SK-N-SH (cell line): Measurements from ENCODE around the gene CCDC60. TPM values are rescaled to one million over a fixed set of nuclear protein-coding genes. Genes with fewer than 3 reads are reported as not detected.

Experiments
- CTCF ChIA-PET: fragments of 300-600, 350-600 bp; formaldehyde crosslinking; extraction: SDS; loops from one replicate; lab custom pipeline; 2021; lab: Yijun Ruan, JAX
- POLR2A ChIA-PET: fragments of 350-600 bp; sonication (Branson Sonifier 250); formaldehyde crosslinking; extraction: SDS; loops from one replicate; lab custom pipeline; 2020; ENCODE audit warnings: antibody characterized with exemption, inconsistent platforms; lab: Yijun Ruan, JAX
- DNase-seq: peaks from one replicate; pipeline ENCODE4 v3.0.0; 2012
- H2AFZ ChIP-seq: fragments of 200-600 bp; sonication (generic); 2 replicates; pipeline ENCODE4 v1.8.1; 2016; ENCODE audit warnings: antibody characterized with exemption, mild to moderate bottlenecking, low read depth
- H3F3A ChIP-seq: fragments of 200-600 bp; sonication (generic); replicated peaks from 2 replicates; pipeline ENCODE3; 2016; ENCODE audit warnings: antibody characterized with exemption, mild to moderate bottlenecking; ENCODE audit not compliant: insufficient read depth
- H3K27ac ChIP-seq, 2 experiments: fragments of 200-500 bp in 1 of 2; fragments of 200-600 bp in 1 of 2; sonication (Bioruptor generic) in 1 of 2; sonication (generic), shearing (Covaris generic) in 1 of 2; 2 replicates each; pipeline versions ENCODE4 v1.5.1 to v1.6.1; 2014 to 2016; ENCODE audit warnings: low read depth in 2 of 2, inconsistent platforms in 1 of 2, low read length in 1 of 2, mild to moderate bottlenecking in 1 of 2, mixed read lengths in 1 of 2
- H3K27me3 ChIP-seq: fragments of 200-600 bp; sonication (generic), shearing (Covaris generic); 2 replicates; pipeline ENCODE4 v1.6.1; 2016; ENCODE audit warnings: mixed run types; ENCODE audit not compliant: insufficient read depth
- H3K36me3 ChIP-seq, 2 experiments: fragments of 200-500 bp in 1 of 2; fragments of 200-600 bp in 1 of 2; sonication (Bioruptor generic) in 1 of 2; sonication (generic) in 1 of 2; replicated peaks in 1 of 2; 2 replicates each; pipeline versions ENCODE3 to v1.5.1; 2014 to 2016; ENCODE audit warnings: low read length in 1 of 2, mild to moderate bottlenecking in 1 of 2; ENCODE audit not compliant: insufficient read depth in 2 of 2, control insufficient read depth in 1 of 2
- H3K4me1 ChIP-seq, 2 experiments: fragments of 200-500 bp in 1 of 2; fragments of 200-600 bp in 1 of 2; sonication (Bioruptor generic) in 1 of 2; sonication (generic), shearing (Covaris generic) in 1 of 2; 2 replicates each; pipeline versions ENCODE4 v1.5.1 to v1.6.1; 2014 to 2016; ENCODE audit warnings: low read depth in 1 of 2, low read length in 1 of 2, mixed run types in 1 of 2; ENCODE audit not compliant: insufficient read depth in 2 of 2, control insufficient read depth in 1 of 2
- H3K4me2 ChIP-seq: fragments of 200-600 bp; sonication (generic), shearing (Covaris generic); 2 replicates; pipeline ENCODE4 v1.6.1; 2017; ENCODE audit warnings: mixed run types
- H3K4me3 ChIP-seq, 2 experiments: fragments of 200-500 bp in 1 of 2; fragments of 200-600 bp in 1 of 2; sonication (Bioruptor generic) in 1 of 2; sonication (generic), shearing (Covaris generic) in 1 of 2; 2 replicates each; pipeline versions ENCODE4 v1.5.1 to v1.8.1; 2014 to 2016; ENCODE audit warnings: low read depth in 2 of 2, inconsistent platforms in 1 of 2, low read length in 1 of 2, mild to moderate bottlenecking in 1 of 2, mixed read lengths in 1 of 2, moderate library complexity in 1 of 2
- H3K79me2 ChIP-seq: fragments of 200-600 bp; sonication (generic); 2 replicates; pipeline ENCODE4 v1.8.1; 2017; ENCODE audit warnings: mild to moderate bottlenecking; ENCODE audit not compliant: insufficient read depth
- H3K9ac ChIP-seq: fragments of 200-600 bp; sonication (generic); 2 replicates; pipeline ENCODE4 v1.6.1; 2017; ENCODE audit warnings: mixed run types
- H3K9me2 ChIP-seq: fragments of 200-600 bp; sonication (generic); 2 replicates; pipeline ENCODE4 v1.6.1; 2017; ENCODE audit warnings: mixed run types
- H3K9me3 ChIP-seq: fragments of 200-600 bp; sonication (generic); 2 replicates; pipeline ENCODE4 v1.6.1; 2017; ENCODE audit warnings: mixed run types, mild to moderate bottlenecking, moderate library complexity
- H4K20me1 ChIP-seq: fragments of 200-600 bp; sonication (generic); 2 replicates; pipeline ENCODE4 v1.6.1; 2017; ENCODE audit warnings: mild to moderate bottlenecking, mixed run types; ENCODE audit not compliant: insufficient read depth
- EP300 ChIP-seq, 2 experiments: IDR thresholded peaks; 2 replicates each; pipeline versions ENCODE4 v1.4.0 to v1.6.1; 2012; ENCODE audit warnings: borderline replicate concordance in 1 of 2, low read depth in 1 of 2, low read length in 1 of 2
- FOXJ3 ChIP-seq: sonication (generic); formaldehyde crosslinking; IDR thresholded peaks from 2 replicates; pipeline ENCODE4 v1.5.1; 2020; ENCODE audit warnings: mild to moderate bottlenecking, missing genetic modification reagents
- FOXM1 ChIP-seq: IDR thresholded peaks from 2 replicates; pipeline ENCODE4 v1.4.0; 2012; ENCODE audit warnings: low read depth, mild to moderate bottlenecking
- JUND ChIP-seq: IDR thresholded peaks from 2 replicates; pipeline ENCODE4 v1.4.0; 2012
- MXI1 ChIP-seq: IDR thresholded peaks from 2 replicates; pipeline ENCODE4 v1.6.1; 2012; ENCODE audit warnings: mild to moderate bottlenecking, low read depth, low read length, improper control_type of control experiment
- PBX3 ChIP-seq: IDR thresholded peaks from 2 replicates; pipeline ENCODE4; 2012
- RAD21 ChIP-seq: IDR thresholded peaks from 2 replicates; pipeline ENCODE4 v1.6.1; 2012; ENCODE audit warnings: mild to moderate bottlenecking, low read length
- RCOR1 ChIP-seq: fragments of 150-350 bp; IDR thresholded peaks from 2 replicates; pipeline ENCODE4 v1.6.1; 2017; ENCODE audit warnings: antibody characterized with exemption, low read length
- WGBS: methylation state at CpG from one replicate; pipeline ENCODE4 v1.1.6; 2017; ENCODE audit warnings: low lambda C conversion rate; 5-methylcytosine and 5-hydroxymethylcytosine counted together
- polyA plus RNA-seq, 3 experiments: library from polyadenylated mRNA; depleted of rRNA; stranded (reverse); fragments of >200 nt; gene quantifications; 2 replicates each; pipeline ENCODE4 v1.2.3, GENCODE V29; 2012
- TF ChIP-seq, protein P1 (sequence below): fragments of 150-350 bp; IDR thresholded peaks from 2 replicates; pipeline ENCODE4 v1.6.1; 2017; ENCODE audit warnings: antibody characterized with exemption, low read length, low read depth, borderline replicate concordance
- TF ChIP-seq, protein P2 (sequence below): IDR thresholded peaks from 2 replicates; pipeline ENCODE4 v1.6.1; 2012; ENCODE audit warnings: mild to moderate bottlenecking, low read depth, low read length, moderate library complexity

The CCDC60 gene, protein sequence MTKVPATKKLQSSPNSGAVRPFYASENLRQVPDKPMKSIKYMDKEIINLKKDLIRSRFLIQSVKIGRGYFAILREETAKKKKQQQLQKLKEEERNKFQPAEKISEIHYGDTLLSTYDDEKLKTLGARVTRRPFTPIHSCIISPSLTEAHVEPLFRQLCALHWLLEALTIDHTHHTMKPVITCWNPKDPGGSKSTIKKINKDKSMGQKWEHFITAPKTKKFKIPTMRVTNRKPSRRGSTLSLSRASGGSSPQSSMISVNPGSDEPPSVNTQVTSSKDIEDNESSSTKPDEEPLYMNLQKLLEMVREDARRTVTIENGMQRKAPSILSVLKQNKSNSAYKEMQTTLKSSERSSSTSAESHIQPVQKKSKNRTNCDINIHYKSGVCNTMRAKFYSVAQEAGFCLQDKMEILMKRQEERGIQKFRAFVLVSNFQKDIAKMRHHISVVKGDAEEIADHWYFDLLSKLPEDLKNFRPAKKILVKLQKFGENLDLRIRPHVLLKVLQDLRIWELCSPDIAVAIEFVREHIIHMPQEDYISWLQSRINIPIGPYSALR
- not detected in 2 replicates for polyA plus RNA-seq (2012; rRNA removed)
- not detected in 2 replicates for polyA plus RNA-seq (2012; cell fraction: cytosol; rRNA removed)
- polyA plus RNA-seq (2012; cell fraction: nucleus; rRNA removed) = not detected in 2 replicates

DNA sequence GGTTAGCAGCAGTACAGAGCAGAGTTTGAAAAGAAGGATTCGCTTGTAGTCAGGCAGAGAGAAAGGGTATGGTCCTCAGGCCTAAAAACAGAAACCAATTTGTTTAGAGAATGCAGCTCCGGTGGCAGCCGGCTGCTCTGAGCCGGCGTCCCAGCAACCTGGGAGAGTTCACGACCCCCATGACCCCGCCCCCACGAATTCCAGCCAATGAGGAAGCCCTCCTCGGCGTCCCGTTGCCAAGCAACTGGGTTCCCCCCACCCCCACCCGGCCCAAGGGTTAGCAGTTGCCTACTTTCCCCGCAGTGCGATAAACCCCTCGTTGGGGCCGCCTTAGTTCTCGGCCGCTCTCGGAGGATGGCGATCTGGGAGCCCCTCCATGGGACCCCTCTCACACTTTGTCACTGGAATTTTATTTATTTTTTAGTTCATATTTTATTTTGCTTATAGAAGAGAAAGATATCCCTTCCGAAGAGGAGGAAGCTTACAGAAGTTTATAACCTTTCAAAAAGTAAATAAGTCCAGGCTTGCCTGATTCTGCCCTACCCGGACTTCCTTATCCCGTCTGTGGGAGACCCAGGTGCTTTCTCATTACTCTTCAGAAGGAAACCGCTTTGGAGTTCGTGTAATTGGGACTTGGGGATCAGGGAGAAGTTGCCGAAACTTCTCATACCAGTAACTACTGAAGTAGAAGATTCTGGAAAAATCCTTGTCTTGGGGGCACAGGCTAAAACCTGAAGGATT is at the start of gene CCDC60:
Gene CCDC60, plus strand, starts transcription at position 300 of the 741 bp plus-strand sequence. CDS start 448 bp downstream, outside the sequence.
- no peaks in the 10 kb centered on the region for H3K9me2 ChIP-seq

GRCh38 chr12:119288576-119288975 is 46.0 kb upstream of the CCDC60 start:
- H3F3A ChIP-seq = no peaks in the 10 kb centered on the region
- no peaks in the 10 kb centered on the region for H3K9me2 ChIP-seq
- DNase-seq = peak; percentile 78
- H3K4me1 ChIP-seq = peaks cover 0 to 28% of the 10 kb centered on the region in 2 experiments; a peak in 1 of 4 replicates
- no peak overlapping the region for H2AFZ ChIP-seq
- no peaks in the 10 kb centered on the region for H4K20me1 ChIP-seq
- no peak overlapping the region for H3K4me3 ChIP-seq
- CTCF ChIA-PET = interaction anchor here (1.3 kb wide), 1 partner anchor 125 kb away, joined by 8 read pairs; no protein-coding TSS in a partner anchor
- POLR2A ChIA-PET = no interaction called here
- H3K9me3 ChIP-seq = no peaks in the 10 kb centered on the region
- H3K36me3 ChIP-seq = no peaks in the 10 kb centered on the region
- H3K27me3 ChIP-seq = no peaks in the 10 kb centered on the region
- TF ChIP-seq MXI1 (peak; percentile 98), RAD21 (peak; percentile 24; the same call in 1 of the 2 replicates), FOXJ3 (CRISPR knock-in tag) (peak; percentile 46; the same call in 1 of the 2 replicates), EP300 (IDR thresholded peaks at IDR 0.05; ENCODE audit: borderline replicate concordance in 1 of 2, low read depth in 1 of 2, low read length in 1 of 2) (peak in 1 of 2 experiments; percentile 78; a peak in 2 of 4 replicates), RCOR1 (peak; percentile 77), PBX3 (no peak)
- TF ChIP-seq, protein P1, sequence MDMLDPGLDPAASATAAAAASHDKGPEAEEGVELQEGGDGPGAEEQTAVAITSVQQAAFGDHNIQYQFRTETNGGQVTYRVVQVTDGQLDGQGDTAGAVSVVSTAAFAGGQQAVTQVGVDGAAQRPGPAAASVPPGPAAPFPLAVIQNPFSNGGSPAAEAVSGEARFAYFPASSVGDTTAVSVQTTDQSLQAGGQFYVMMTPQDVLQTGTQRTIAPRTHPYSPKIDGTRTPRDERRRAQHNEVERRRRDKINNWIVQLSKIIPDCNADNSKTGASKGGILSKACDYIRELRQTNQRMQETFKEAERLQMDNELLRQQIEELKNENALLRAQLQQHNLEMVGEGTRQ = no peak
- H3K9ac ChIP-seq = no peak overlapping the region
- no peak overlapping the region for H3K4me2 ChIP-seq
- 5% methylated on average over 11 of the region's 11 CpGs for WGBS
- peak overlapping the region in 1 of 2 experiments; percentile 97; a peak in 2 of 4 replicates for H3K27ac ChIP-seq
- no peaks in the 10 kb centered on the region for H3K79me2 ChIP-seq

More for the DNA sequence above, at the start of gene CCDC60:
- no peaks in the 10 kb centered on the region for H3F3A ChIP-seq
- TF ChIP-seq FOXM1 = no peak
- TF ChIP-seq, protein P2, sequence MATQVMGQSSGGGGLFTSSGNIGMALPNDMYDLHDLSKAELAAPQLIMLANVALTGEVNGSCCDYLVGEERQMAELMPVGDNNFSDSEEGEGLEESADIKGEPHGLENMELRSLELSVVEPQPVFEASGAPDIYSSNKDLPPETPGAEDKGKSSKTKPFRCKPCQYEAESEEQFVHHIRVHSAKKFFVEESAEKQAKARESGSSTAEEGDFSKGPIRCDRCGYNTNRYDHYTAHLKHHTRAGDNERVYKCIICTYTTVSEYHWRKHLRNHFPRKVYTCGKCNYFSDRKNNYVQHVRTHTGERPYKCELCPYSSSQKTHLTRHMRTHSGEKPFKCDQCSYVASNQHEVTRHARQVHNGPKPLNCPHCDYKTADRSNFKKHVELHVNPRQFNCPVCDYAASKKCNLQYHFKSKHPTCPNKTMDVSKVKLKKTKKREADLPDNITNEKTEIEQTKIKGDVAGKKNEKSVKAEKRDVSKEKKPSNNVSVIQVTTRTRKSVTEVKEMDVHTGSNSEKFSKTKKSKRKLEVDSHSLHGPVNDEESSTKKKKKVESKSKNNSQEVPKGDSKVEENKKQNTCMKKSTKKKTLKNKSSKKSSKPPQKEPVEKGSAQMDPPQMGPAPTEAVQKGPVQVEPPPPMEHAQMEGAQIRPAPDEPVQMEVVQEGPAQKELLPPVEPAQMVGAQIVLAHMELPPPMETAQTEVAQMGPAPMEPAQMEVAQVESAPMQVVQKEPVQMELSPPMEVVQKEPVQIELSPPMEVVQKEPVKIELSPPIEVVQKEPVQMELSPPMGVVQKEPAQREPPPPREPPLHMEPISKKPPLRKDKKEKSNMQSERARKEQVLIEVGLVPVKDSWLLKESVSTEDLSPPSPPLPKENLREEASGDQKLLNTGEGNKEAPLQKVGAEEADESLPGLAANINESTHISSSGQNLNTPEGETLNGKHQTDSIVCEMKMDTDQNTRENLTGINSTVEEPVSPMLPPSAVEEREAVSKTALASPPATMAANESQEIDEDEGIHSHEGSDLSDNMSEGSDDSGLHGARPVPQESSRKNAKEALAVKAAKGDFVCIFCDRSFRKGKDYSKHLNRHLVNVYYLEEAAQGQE = no peak
- no peak for TF ChIP-seq JUND
- TF ChIP-seq, all 33 proteins: peak for 0
- no peak for DNase-seq
- WGBS = 49% methylated on average over 23 of the region's 26 CpGs
- Histone ChIP-seq H3K36me3 (no peaks in the 10 kb centered on the region), H3K9me3 (no peaks in the 10 kb centered on the region), H3K4me3 (no peak within 1 kb of the TSS), H3K9ac (no peak within 1 kb of the TSS), H3K27me3 (no peaks in the 10 kb centered on the region), H3K79me2 (no peaks in the 10 kb centered on the region), H3K27ac (no peak within 1 kb of the TSS), H2AFZ (no peak within 1 kb of the TSS), H4K20me1 (no peaks in the 10 kb centered on the region), H3K4me1 (no peaks in the 10 kb centered on the region), H3K4me2 (no peak within 1 kb of the TSS)
- CTCF ChIA-PET = no interaction called here
- POLR2A ChIA-PET = no interaction called here
